ENCODE measurements around the gene METTL21C.

METTL21C gene

GRCh38 chr13:102694937-102695336 is at the start of gene METTL21C:
TSS of gene METTL21C (minus strand) at chr13:102695044. CDS start at chr13:102694498, 546 bp downstream.
- no peak for DNase-seq (ENCODE audit: low read depth, low spot score)

GRCh38 chr13:102742506-102742905 is 47.7 kb upstream of the METTL21C start:
- no peak for DNase-seq (ENCODE audit: low read depth, low spot score)

- DNase-seq (ENCODE audit: low read depth, low spot score): no peak
These were observed 47.3 kb upstream of the METTL21C start for GRCh38 chr13:102742101-102742500.

DNA sequence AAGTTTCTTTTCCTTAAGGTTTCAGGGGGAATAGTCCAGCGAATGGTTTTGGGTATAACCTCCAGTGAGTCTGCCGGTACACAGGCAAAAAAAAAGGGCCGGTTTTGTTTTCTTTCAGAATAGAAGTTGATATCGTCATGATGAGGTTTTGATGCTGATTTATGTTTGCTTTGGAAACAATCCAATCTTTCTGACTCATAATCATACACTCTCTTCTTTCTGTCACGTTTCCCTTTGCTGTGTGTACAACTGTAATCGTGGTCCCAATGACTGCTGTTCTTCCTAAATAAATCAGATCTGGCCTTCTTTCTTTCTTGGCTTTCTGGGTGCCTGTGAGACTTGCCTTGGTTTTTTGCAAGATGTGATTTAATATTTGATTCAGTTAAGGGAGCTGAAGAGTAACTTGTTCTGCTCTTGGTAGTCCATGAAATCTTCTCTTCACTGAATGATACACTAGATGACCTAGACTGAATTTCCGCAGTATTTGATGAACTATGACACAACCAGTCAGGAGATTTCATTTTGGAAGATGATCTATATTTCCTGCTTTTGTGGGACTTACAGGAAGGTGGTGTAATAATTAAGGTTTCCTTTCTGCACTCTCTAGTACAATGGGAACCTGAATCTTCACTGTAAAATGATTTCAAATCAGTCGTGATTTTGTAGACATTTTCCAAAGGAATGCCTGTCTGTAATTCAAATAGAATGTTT is 34.9 kb upstream of the METTL21C start:
- DNase-seq (ENCODE audit: low read depth, low spot score): peak; percentile 45

GRCh38 chr13:102726430-102726829 is 31.6 kb upstream of the METTL21C start:
- DNase-seq (ENCODE audit: low read depth, low spot score): no peak

GRCh38 chr13:102724923-102725322 is 30.1 kb upstream of the METTL21C start:
- DNase-seq (ENCODE audit: low read depth, low spot score): peak; percentile 44

DNA sequence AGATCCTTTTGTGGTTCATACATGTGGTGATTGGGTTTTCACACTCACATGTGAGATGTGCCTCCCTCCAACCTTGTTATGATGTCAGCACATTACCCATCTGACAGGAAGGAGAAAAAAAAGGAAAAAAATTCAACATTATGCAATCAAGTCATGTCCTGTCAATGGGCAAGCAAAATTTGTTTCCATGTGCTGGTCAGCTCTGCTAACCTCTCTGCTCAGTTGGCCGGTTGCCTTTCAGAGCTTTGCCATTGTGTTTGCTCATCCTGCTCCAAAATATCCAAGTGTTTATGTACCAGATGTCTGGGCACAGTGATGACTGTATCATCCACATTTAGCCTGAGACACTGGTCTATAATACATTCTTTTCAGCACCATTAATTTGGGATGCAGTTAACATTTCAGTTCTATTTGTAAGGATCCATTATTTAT is 27.0 kb upstream of the METTL21C start:
- no peak for DNase-seq (ENCODE audit: low read depth, low spot score)

DNA sequence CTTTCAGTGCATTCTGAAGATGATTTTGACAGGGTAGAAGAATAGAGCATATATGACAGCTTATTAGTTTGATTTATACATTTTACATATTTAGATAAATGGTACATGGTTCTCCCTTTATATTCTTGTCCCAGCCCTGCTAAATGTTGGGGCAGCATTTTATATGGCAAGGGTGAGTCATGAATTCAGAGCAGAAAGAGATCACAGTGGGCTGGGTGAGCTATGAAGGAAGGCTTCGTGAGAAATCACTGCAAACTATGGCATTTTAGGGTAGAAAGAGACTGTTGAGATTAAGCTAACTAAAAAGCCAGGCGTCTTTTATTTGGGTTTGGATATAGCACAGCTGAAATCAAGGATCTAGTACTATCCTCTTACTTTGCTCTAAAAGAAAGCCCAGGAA is 23.9 kb upstream of the METTL21C start:
- no peak for DNase-seq (ENCODE audit: low read depth, low spot score)

DNA sequence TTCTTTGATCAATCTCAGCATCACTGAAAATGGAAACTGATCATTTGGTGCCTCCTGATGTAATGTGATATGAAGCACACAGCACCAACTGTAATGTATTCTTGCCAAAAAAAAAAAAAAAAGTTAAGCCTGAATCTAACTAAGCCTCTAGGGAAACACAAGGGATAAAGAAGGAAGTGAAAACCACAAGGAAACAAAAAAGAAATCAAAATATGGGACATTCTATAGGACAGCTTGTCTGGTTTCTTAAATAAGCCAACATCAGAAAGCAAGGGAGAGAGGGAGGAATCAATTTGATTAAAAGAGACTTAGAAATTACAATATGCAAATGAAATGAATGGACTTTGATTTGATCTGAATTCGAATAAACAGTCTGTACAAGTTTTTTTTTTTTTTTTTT is 20.6 kb upstream of the METTL21C start:
- DNase-seq (ENCODE audit: low read depth, low spot score): no peak

DNA sequence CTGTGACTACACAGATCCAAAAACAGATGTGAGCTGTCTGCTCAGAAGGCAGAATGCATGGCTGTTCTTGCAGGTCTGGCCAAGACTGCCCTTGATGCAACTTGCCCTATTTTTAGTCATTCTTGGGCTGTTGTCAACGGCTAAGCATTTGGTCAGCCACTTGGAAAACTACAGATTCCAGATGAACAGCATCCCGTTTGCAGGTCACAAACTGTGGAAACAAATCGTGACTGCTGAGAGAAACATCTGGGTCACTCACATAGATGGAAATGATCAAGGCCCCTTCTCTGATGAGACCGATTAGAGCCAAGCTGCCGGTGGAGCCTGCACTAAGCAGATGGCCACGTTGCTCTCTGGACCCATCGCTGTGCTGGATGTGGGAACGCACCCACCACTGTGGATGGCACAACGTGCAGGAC is 15.4 kb upstream of the METTL21C start:
- no peak for DNase-seq (ENCODE audit: low read depth, low spot score)

GRCh38 chr13:102709536-102709935 is 14.7 kb upstream of the METTL21C start:
- DNase-seq (ENCODE audit: low read depth, low spot score): no peak

DNA sequence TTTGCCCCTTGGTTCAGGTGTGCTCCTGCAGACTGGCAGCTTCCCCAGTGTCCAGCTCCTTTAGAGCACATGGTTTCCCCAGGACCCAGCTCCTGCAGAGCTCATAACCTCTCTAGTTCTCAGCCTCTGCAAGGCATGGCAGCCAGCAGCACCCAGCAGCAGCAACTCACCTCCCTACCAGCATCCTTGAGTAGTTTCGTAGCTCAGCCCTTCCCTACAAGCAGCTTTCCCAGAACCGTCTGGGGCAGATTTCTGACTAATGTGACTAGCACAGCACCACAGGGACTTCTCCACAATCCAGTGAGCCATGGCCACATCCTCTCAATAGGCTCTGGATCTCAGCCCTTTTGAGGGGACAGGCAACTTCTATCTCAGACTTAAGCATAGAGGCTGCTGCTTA is 14.1 kb upstream of the METTL21C start:
- DNase-seq (ENCODE audit: low read depth, low spot score): no peak

DNA sequence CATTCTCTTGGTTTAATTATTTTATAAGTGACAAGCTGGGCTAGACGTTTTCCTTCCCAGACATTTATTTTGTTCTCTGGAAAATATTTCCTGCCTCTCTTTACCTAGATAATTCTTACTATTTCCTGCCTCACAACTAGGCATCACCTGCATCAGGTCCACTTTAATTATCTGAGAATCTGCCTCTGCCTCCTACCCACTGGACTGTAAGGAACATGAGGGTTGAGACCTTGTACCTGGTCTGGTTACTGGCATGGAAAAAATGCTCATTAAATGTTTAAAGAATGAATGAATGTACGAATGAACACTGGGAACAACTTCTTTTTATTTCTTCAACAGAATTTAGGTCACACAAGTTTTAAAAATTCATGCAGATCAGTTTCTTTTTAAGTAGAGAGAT is 13.4 kb upstream of the METTL21C start:
- no peak for DNase-seq (ENCODE audit: low read depth, low spot score)

DNA sequence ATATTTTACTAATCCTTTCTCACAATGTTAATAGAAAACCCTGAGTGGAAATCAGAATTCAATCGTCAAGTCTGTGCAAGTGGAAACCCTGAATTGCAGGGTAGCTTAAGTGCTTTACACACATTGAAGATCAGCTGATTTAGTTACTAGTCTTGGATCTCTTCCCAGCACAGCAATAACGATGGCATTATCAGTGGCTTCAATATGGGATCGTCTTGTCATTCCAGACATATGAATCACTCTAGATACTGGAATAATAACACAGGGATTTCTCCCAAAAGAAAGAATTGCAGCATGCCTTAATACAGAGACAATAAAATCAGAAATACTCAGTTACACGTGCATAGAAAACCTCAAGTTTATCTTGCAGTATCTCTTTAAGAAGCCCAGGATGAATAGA is 12.6 kb upstream of the METTL21C start:
- DNase-seq (ENCODE audit: low read depth, low spot score): peak; percentile 72

DNA sequence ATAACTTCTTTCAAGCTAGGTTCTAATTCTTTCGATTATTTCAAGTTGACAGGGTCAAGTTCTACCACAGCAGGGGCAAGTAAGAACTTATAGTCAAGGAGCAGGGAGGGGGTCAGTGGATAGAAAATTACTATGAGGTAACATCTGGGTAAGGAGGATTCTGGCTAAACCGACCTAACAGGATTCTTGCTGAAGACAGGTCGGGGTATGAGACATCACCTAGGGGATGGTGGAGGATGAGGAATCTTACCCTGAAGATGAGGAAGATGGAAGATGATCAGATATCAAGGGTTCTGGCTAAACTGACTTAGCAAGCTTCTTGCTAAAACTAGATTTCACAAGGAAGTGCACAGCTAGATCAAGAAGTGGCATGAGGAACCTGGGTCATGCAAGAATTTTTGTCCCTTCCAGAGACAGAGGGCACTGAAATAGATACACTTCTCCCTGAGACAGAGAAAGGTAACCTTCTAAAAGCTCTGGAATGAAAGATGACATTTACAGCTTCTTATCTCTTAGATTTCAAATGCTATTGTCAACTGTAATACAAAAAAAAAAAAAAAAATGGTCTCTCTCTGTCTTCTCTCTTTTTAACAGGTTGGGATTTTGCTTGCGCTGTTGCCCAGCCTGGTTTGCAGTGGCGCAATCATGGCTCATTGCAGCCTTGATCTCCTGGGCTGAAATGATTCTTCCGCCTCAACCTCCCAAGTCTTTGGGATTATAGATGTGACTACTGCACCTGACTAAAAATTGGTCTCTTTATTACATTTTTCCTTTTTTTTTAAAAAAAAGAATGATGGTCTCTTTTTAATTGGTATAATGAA is 9.6 kb upstream of the METTL21C start:
- no peak for DNase-seq (ENCODE audit: low read depth, low spot score)

GRCh38 chr13:102703726-102704035 is 8.8 kb upstream of the METTL21C start:
- no peak for DNase-seq (ENCODE audit: low read depth, low spot score)

GRCh38 chr13:102702965-102703725 is 8.3 kb upstream of the METTL21C start:
- no peak for DNase-seq (ENCODE audit: low read depth, low spot score)

GRCh38 chr13:102701331-102701730 is 6.5 kb upstream of the METTL21C start:
- DNase-seq (ENCODE audit: low read depth, low spot score): no peak

GRCh38 chr13:102700088-102701031 is 5.5 kb upstream of the METTL21C start:
- DNase-seq (ENCODE audit: low read depth, low spot score): no peak

DNA sequence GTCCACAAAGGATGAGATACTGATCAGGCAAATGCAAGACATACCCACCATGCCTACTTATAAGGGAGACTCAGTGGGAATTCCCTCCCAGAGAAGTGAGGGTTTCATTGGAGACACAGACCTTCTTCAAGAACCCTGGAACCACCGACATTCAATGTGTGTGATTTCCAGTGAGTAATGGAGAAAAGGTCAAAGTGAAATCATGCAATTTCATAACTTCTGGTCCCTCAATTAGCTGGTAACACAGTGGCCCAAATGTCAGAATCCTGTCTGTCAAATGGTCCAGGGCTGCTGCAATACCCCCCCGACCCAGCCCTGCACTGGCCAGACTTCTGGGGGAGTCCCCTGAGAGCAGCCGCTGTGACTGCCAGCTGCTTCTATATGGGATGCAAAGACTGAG is 4.7 kb upstream of the METTL21C start:
- no peak for DNase-seq (ENCODE audit: low read depth, low spot score)

DNA sequence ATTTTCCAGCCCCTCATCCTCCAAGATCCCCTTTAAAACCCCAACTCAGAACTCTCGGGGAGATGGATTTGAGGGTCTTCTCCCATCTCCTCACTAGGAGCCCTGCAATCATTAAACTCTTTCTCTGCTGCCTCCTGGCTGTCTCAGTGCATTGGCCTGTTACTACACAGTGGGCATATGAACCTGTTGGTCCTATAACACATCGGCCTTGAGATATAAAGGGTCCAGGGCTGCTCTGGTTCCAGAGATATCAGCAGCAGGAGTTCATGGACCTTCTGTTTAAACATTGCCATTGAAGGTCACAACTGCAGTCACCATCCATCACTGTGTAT is 3.8 kb upstream of the METTL21C start:
- DNase-seq (ENCODE audit: low read depth, low spot score): no peak
